ENCODE measurements around the gene SLC5A9.

The SLC5A9 gene

GRCh38 chr1:48250572-48250971 lies 28.1 kb downstream of the SLC5A9 start:
- DNase-seq (ENCODE audit: low read depth), result no peak
- no peak overlapping the region for H3K4me3 ChIP-seq (ENCODE audit: low read length)
- TF ChIP-seq, protein P1, sequence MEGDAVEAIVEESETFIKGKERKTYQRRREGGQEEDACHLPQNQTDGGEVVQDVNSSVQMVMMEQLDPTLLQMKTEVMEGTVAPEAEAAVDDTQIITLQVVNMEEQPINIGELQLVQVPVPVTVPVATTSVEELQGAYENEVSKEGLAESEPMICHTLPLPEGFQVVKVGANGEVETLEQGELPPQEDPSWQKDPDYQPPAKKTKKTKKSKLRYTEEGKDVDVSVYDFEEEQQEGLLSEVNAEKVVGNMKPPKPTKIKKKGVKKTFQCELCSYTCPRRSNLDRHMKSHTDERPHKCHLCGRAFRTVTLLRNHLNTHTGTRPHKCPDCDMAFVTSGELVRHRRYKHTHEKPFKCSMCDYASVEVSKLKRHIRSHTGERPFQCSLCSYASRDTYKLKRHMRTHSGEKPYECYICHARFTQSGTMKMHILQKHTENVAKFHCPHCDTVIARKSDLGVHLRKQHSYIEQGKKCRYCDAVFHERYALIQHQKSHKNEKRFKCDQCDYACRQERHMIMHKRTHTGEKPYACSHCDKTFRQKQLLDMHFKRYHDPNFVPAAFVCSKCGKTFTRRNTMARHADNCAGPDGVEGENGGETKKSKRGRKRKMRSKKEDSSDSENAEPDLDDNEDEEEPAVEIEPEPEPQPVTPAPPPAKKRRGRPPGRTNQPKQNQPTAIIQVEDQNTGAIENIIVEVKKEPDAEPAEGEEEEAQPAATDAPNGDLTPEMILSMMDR (conservative IDR thresholded peaks at IDR 0.05; ENCODE audit: low read length), result no peak

GRCh38 chr1:48251323-48251722 lies 28.8 kb downstream of the SLC5A9 start:
- TF ChIP-seq, protein P1 (conservative IDR thresholded peaks at IDR 0.05; ENCODE audit: low read length), result no peak
- DNase-seq (ENCODE audit: low read depth), result no peak
- no peak overlapping the region for H3K4me3 ChIP-seq (ENCODE audit: low read length)

DNA sequence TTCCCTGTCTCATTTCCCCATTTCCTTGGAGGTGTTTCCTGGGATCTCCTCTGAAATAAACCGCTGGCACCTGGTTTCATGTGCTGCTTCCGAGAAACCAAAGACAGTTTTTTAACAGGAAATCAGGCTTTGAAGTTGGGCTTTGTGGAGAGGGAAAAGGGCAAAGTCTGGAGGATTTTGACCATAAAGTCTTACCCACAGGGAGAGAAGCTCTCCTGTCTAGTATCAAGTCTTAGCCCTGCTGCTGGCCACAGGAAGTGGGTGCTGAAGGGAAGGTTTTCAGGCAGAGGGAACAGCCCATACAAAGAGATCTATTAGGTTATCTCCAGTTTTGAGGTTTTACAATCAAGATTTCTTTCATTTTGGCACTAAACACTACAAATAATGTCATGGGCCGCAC lies 29.3 kb downstream of the SLC5A9 start:
- DNase-seq (ENCODE audit: low read depth), result no peak
- TF ChIP-seq, protein P1 (conservative IDR thresholded peaks at IDR 0.05; ENCODE audit: low read length), result no peak
- no peak overlapping the region for H3K4me3 ChIP-seq (ENCODE audit: low read length)

GRCh38 chr1:48254254-48254653 lies 31.7 kb downstream of the SLC5A9 start:
- no peak overlapping the region for H3K4me3 ChIP-seq (ENCODE audit: low read length)
- no peak for DNase-seq (ENCODE audit: low read depth)
- TF ChIP-seq, protein P1 (conservative IDR thresholded peaks at IDR 0.05; ENCODE audit: low read length), result no peak

DNA sequence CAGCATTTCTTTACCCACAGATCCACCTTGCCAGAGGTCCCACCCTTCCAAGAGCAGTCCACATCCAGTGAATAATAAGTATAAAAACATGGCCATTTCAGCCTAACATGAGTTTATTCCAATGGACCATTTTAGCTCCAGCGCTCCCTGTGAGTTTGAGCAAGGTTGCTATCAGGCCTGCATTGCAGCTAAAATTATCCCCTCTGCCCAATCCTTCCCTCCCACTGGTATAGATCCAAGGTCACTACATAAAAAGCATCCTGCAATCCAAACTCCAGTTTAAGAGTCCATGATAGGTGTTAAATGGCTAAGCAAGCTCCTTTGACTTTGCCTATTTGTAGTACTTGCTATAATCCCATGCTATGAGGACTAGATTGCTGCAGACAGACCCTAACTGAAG lies 35.6 kb downstream of the SLC5A9 start:
- no peak overlapping the region for H3K4me3 ChIP-seq (ENCODE audit: low read length)
- TF ChIP-seq, protein P1 (conservative IDR thresholded peaks at IDR 0.05; ENCODE audit: low read length), result no peak
- DNase-seq (ENCODE audit: low read depth), result no peak

GRCh38 chr1:48261881-48262400 lies 39.4 kb downstream of the SLC5A9 start:
- TF ChIP-seq, protein P1 (conservative IDR thresholded peaks at IDR 0.05; ENCODE audit: low read length), result no peak

GRCh38 chr1:48263041-48263440 lies 40.5 kb downstream of the SLC5A9 start:
- TF ChIP-seq, protein P1 (conservative IDR thresholded peaks at IDR 0.05; ENCODE audit: low read length), result no peak
- no peak overlapping the region for H3K4me3 ChIP-seq (ENCODE audit: low read length)
- DNase-seq (ENCODE audit: low read depth), result no peak

More at GRCh38 chr1:48261881-48262400, 39.4 kb downstream of the SLC5A9 start:
- no peak overlapping the region for H3K4me3 ChIP-seq (ENCODE audit: low read length)
- no peak for DNase-seq (ENCODE audit: low read depth)
